ENCODE results near the gene SLC66A2.
"Not testable (repeated sequence)": the region's sequence is repeated elsewhere in the genome, so short reads cannot be mapped to it uniquely, and the experiment has no call there.

Gene SLC66A2

DNA sequence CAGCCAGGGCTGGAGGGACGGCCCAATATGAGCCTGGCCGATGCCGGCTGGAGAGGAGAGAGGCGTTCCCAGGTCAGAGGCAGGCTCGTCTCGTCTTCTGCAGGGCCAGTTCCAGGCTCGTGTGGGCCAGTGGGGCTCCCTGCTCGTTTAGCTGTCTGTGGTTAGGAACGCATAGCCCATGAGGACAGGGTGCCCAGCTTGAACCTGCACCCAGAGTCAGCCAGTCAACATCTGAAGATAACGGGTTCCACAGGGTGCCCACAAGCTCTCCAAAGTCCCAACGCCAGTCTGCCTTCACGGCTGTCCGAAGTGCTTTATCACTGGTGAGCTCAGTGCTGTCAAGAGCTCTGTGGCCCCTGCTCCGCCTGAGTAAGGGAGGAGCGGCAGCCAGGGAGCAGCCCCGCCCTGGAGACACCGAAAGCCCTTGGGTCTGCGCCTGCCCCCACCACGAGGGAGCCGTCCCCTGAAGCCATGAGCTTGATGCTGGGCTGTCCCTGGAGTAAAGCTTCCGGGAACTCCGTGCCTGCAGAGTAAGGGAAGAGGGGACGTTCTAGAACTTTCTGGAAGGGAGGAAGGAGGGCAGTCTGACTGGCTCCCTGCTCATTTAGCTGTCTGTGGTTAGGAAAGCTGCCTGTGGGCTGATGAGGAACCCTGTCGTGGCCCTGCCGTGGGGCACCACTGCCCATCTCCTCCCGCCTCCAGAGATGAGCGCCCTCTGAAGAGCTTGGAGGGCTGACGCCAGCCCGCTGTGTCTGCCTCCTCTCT lies 10.3 kb upstream of the SLC66A2 start:
- H4K20me1 ChIP-seq (ENCODE audit: insufficient read depth, low read length) = no peaks in the 10 kb centered on the region
- no peak overlapping the region for H3K4me3 ChIP-seq (ENCODE audit: low read length)
- no peaks in the 10 kb centered on the region for H3F3A ChIP-seq (ENCODE audit: insufficient read depth, low read length)
- H3K4me1 ChIP-seq (ENCODE audit: low read length) = no peaks in the 10 kb centered on the region
- H2AFZ ChIP-seq (ENCODE audit: low read length) = no peak overlapping the region
- TF ChIP-seq EZH2 (optimal IDR thresholded peaks at IDR 0.05; ENCODE audit: low read depth, low read length) = no peak
- TF ChIP-seq, protein P1, sequence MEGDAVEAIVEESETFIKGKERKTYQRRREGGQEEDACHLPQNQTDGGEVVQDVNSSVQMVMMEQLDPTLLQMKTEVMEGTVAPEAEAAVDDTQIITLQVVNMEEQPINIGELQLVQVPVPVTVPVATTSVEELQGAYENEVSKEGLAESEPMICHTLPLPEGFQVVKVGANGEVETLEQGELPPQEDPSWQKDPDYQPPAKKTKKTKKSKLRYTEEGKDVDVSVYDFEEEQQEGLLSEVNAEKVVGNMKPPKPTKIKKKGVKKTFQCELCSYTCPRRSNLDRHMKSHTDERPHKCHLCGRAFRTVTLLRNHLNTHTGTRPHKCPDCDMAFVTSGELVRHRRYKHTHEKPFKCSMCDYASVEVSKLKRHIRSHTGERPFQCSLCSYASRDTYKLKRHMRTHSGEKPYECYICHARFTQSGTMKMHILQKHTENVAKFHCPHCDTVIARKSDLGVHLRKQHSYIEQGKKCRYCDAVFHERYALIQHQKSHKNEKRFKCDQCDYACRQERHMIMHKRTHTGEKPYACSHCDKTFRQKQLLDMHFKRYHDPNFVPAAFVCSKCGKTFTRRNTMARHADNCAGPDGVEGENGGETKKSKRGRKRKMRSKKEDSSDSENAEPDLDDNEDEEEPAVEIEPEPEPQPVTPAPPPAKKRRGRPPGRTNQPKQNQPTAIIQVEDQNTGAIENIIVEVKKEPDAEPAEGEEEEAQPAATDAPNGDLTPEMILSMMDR (IDR thresholded peaks at IDR 0.05; ENCODE audit: low read length) = no peak
- no peak for TF ChIP-seq EZH2phosphoT487 (IDR thresholded peaks at IDR 0.05; ENCODE audit: low read length)
- no peak for DNase-seq
- no peaks in the 10 kb centered on the region for H3K9me2 ChIP-seq (replicated peaks; ENCODE audit: insufficient read depth, low read length)
- H3K4me2 ChIP-seq (ENCODE audit: low read depth, low read length) = no peak overlapping the region
- no peaks in the 10 kb centered on the region for H3K79me2 ChIP-seq (ENCODE audit: low read length)
- no peak overlapping the region for H3K9ac ChIP-seq (ENCODE audit: low read length)
- no peaks in the 10 kb centered on the region for H3K9me3 ChIP-seq (replicated peaks; ENCODE audit: insufficient read depth, low read length)
- H3K27ac ChIP-seq (ENCODE audit: low read length) = no peak overlapping the region
- H3K36me3 ChIP-seq (replicated peaks; ENCODE audit: insufficient read depth, low read length) = no peaks in the 10 kb centered on the region
- H3K27me3 ChIP-seq (replicated peaks; ENCODE audit: insufficient read depth, low read length) = peaks cover 6% of the 10 kb centered on the region; the same call in 1 of the 2 replicates

DNA sequence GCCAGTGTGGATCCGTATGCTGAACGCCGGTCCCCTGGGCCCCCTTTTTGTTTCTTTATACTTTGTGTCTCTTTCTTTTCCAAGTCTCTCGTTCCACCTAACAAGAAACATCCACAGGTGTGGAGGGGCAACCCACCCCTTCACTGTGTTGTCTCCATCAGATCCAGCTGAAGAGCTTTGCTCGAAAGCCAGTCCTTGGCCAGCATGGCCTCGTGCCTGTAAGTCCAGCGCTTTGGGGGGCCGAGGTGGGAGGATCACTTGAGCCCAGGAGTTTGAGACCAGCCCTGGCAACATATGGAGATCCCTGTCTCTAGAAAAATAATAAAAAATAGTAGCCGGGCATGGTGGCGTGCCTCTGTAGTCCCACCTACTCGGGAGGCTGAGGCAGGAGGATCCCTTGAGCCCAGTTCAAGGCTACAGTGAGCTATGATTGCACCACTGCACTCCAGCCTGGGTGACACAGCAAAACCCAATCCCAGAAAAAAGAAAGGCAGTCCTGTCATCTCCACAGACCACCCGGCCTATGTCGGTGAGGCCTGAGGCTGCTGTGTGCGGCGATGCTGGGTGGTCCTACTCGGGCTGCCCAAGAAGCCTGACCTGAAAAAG lies 9.6 kb upstream of the SLC66A2 start:
- DNase-seq = no peak
- Histone ChIP-seq H3K4me1 (ENCODE audit: low read length) (no peaks in the 10 kb centered on the region), H3K36me3 (replicated peaks; ENCODE audit: insufficient read depth, low read length) (no peaks in the 10 kb centered on the region), H3K4me3 (ENCODE audit: low read length) (no peak overlapping the region), H4K20me1 (ENCODE audit: insufficient read depth, low read length) (no peaks in the 10 kb centered on the region), H3K9me2 (replicated peaks; ENCODE audit: insufficient read depth, low read length) (no peaks in the 10 kb centered on the region), H3K4me2 (ENCODE audit: low read depth, low read length) (no peak overlapping the region), H3K27ac (ENCODE audit: low read length) (no peak overlapping the region), H3K27me3 (replicated peaks; ENCODE audit: insufficient read depth, low read length) (peaks cover 6% of the 10 kb centered on the region; the same call in 1 of the 2 replicates), H3K79me2 (ENCODE audit: low read length) (no peaks in the 10 kb centered on the region), H3K9ac (ENCODE audit: low read length) (no peak overlapping the region), H3K9me3 (replicated peaks; ENCODE audit: insufficient read depth, low read length) (no peaks in the 10 kb centered on the region), H3F3A (ENCODE audit: insufficient read depth, low read length) (no peaks in the 10 kb centered on the region), H2AFZ (ENCODE audit: low read length) (no peak overlapping the region)
- TF ChIP-seq EZH2 (optimal IDR thresholded peaks at IDR 0.05; ENCODE audit: low read depth, low read length) (no peak), EZH2phosphoT487 (IDR thresholded peaks at IDR 0.05; ENCODE audit: low read length) (no peak)
- TF ChIP-seq, protein P1 (IDR thresholded peaks at IDR 0.05; ENCODE audit: low read length) = no peak

- H3K27me3 ChIP-seq (replicated peaks; ENCODE audit: insufficient read depth, low read length); H2AFZ ChIP-seq (ENCODE audit: low read length); H3K27ac ChIP-seq (ENCODE audit: low read length); H3K9ac ChIP-seq (ENCODE audit: low read length); H3K4me2 ChIP-seq (ENCODE audit: low read depth, low read length); H3K4me3 ChIP-seq (ENCODE audit: low read length); H3F3A ChIP-seq (ENCODE audit: insufficient read depth, low read length); H4K20me1 ChIP-seq (ENCODE audit: insufficient read depth, low read length); H3K9me3 ChIP-seq (replicated peaks; ENCODE audit: insufficient read depth, low read length); H3K4me1 ChIP-seq (ENCODE audit: low read length); DNase-seq; H3K36me3 ChIP-seq (replicated peaks; ENCODE audit: insufficient read depth, low read length); H3K9me2 ChIP-seq (replicated peaks; ENCODE audit: insufficient read depth, low read length); H3K79me2 ChIP-seq (ENCODE audit: low read length): not testable (repeated sequence)
Measured at GRCh38 chr18:79960161-79960801, 8.8 kb upstream of the SLC66A2 start.

Measured in MM.1S (cell line).